ENCODE results near the gene KCNJ8. TPM values are rescaled to one million over a fixed set of nuclear protein-coding genes. Genes with fewer than 3 reads are reported as not detected.

KCNJ8 gene
- total RNA-seq (not detected), polyA plus RNA-seq (not detected), total RNA-seq (not detected)

DNA sequence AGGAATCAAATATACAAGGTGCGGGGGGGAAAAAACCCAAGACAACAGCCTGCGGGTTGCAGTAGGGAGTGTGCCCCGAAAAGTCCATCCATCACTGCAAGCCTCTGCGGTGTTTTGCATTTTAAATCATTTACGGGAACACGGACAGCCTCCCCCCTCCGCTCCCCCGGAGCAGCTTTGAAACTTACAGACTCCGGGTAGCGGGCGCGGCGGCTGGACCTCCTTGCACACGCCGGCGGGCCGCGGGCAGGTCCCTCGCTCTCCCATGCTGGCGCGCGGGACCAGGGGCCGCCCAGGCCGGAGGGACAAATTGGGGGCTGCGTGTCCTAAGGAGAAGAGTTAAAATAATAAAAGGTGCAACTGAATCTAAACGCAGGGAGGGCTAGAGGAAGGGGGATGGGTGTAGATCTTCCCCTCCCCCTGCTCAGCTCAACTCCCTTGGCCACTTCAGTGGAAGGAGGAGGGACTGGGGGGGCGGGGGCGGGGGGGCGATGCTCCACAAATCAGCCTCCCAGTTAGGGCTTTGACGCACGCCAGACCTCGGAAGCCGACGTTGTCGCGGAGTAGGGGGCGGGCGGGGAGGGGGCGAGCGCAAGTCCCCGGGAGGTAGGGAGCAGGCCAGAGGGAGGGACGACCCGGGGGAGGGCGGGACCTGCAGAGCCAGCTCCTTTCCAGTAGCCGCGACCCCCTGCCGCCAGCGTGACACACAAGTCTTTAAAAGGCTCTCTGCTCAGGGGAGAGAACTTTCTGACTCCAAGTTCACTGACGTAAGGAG, at the start of gene KCNJ8:
Gene KCNJ8, minus strand, starts transcription at position 349 of the 775 bp plus-strand sequence. CDS start 1,090 bp downstream, outside the sequence.
- H3K27me3 Mint-ChIP-seq = peaks cover 51 to 73% (median 58%) of the 10 kb centered on the region in 5 donors
- no peaks in the 10 kb centered on the region for H3K9me3 Mint-ChIP-seq
- no peak for DNase-seq
- peaks cover 0 to 23% (median 18%) of the 10 kb centered on the region in 7 donors for H3K4me1 Mint-ChIP-seq
- peak within 1 kb of the TSS in 9 of 10 donors; percentile 34 to 82 (median 69) for H3K4me3 Mint-ChIP-seq
- peaks cover 0 to 13% of the 10 kb centered on the region in 2 donors for H3K27me3 ChIP-seq (ENCODE audit: control insufficient read depth in 2 of 2, insufficient read depth in 2 of 2, low read length in 2 of 2)
- intact Hi-C loops (cut with micrococcal nuclease) = no loop called here
- ChIA-PET POLR2A (no interaction called here), CTCF (no interaction called here)
- no peaks in the 10 kb centered on the region for H3K9me3 ChIP-seq (ENCODE audit: control insufficient read depth in 2 of 3, low read length in 3 of 3)
- H3K27ac ChIP-seq (ENCODE audit: low read depth, low read length) = no peak within 1 kb of the TSS
- no peaks in the 10 kb centered on the region for H3K4me1 ChIP-seq (ENCODE audit: control insufficient read depth in 2 of 2, insufficient read depth in 2 of 2, low read length in 2 of 2)
- no peak within 1 kb of the TSS for H3K27ac Mint-ChIP-seq
- H3K36me3 Mint-ChIP-seq = peaks cover 0 to 2% (median 0%) of the 10 kb centered on the region in 5 donors
- H3K36me3 ChIP-seq (ENCODE audit: control insufficient read depth in 2 of 3, insufficient read depth in 3 of 3, low read length in 3 of 3) = no peaks in the 10 kb centered on the region
- H3K4me3 ChIP-seq (ENCODE audit: low read length) = no peak within 1 kb of the TSS
- ATAC-seq = peak; percentile 37

DNA sequence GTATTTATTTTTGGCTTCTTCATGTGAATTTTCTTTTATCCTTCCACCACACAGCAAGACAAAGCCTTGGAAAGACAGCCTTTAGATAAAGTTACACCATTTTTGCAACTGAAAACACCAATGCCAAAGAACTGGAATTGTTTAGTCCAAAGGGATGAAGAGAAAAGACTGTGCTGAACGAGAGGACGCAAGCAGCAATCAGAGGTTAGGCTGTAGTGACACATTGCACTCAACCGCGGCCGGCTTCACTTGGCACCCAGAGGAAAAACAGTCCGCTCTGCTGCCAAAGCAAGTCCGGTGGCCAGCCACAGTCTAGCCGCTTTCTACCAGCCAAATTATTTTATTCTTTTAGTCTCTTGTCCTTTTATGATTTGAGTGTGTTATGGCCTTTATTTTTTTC, 49.1 kb upstream of the KCNJ8 start:
- Histone ChIP-seq H3K4me3 (ENCODE audit: low read length) (no peak overlapping the region), H3K27ac (ENCODE audit: low read depth, low read length) (no peak overlapping the region), H3K27me3 (ENCODE audit: control insufficient read depth in 2 of 2, insufficient read depth in 2 of 2, low read length in 2 of 2) (no peaks in the 10 kb centered on the region), H3K4me1 (ENCODE audit: control insufficient read depth in 2 of 2, insufficient read depth in 2 of 2, low read length in 2 of 2) (no peaks in the 10 kb centered on the region), H3K36me3 (ENCODE audit: control insufficient read depth in 2 of 3, insufficient read depth in 3 of 3, low read length in 3 of 3) (no peaks in the 10 kb centered on the region), H3K9me3 (ENCODE audit: control insufficient read depth in 2 of 3, low read length in 3 of 3) (no peaks in the 10 kb centered on the region)
- ChIA-PET CTCF (no interaction called here), POLR2A (no interaction called here)
- intact Hi-C loops (cut with micrococcal nuclease) = no loop called here
- H3K36me3 Mint-ChIP-seq = no peaks in the 10 kb centered on the region
- no peak for DNase-seq
- H3K4me1 Mint-ChIP-seq = peaks cover 0 to 2% (median 0%) of the 10 kb centered on the region in 7 donors
- no peak overlapping the region for H3K4me3 Mint-ChIP-seq
- peaks cover 0 to 33% (median 18%) of the 10 kb centered on the region in 5 donors for H3K27me3 Mint-ChIP-seq
- H3K9me3 Mint-ChIP-seq = no peaks in the 10 kb centered on the region
- no peak overlapping the region for H3K27ac Mint-ChIP-seq
- no peak for ATAC-seq

DNA sequence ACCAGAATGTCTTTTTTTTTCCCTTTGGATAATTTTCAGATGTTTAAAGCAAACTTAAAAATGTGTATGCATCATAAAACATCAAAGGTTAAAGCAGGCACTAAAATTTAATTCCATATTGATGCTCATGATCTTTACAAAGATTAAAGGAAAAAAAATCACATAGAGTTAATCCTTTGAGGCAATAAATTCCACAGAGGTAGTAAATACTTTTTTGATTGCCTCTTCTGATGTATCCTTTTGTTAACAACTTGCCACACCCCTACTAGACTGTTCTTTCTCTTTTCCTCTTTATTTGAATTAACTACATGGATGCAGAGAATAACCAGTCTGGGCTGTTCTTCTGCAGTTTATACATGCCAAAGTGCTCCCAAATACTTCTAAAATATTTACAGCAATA, 45.2 kb upstream of the KCNJ8 start:
- Mint-ChIP-seq H3K27ac (no peak overlapping the region), H3K4me3 (no peak overlapping the region), H3K9me3 (peaks cover 0 to 2% (median 0%) of the 10 kb centered on the region in 11 donors), H3K4me1 (peaks cover 0 to 2% (median 0%) of the 10 kb centered on the region in 7 donors), H3K27me3 (peaks cover 0 to 21% (median 15%) of the 10 kb centered on the region in 5 donors), H3K36me3 (no peaks in the 10 kb centered on the region)
- ChIA-PET POLR2A (interaction anchor here (0.6 kb wide), 1 partner anchor 11 kb away, joined by 3 read pairs; no protein-coding TSS in a partner anchor), CTCF (no interaction called here)
- intact Hi-C loops (cut with micrococcal nuclease) = no loop called here
- no peak for DNase-seq
- H3K9me3 ChIP-seq (ENCODE audit: control insufficient read depth in 2 of 3, low read length in 3 of 3) = no peaks in the 10 kb centered on the region
- no peaks in the 10 kb centered on the region for H3K36me3 ChIP-seq (ENCODE audit: control insufficient read depth in 2 of 3, insufficient read depth in 3 of 3, low read length in 3 of 3)
- no peak for ATAC-seq
- no peak overlapping the region for H3K27ac ChIP-seq (ENCODE audit: low read depth, low read length)
- no peaks in the 10 kb centered on the region for H3K27me3 ChIP-seq (ENCODE audit: control insufficient read depth in 2 of 2, insufficient read depth in 2 of 2, low read length in 2 of 2)
- H3K4me3 ChIP-seq (ENCODE audit: low read length) = no peak overlapping the region
- H3K4me1 ChIP-seq (ENCODE audit: control insufficient read depth in 2 of 2, insufficient read depth in 2 of 2, low read length in 2 of 2) = no peaks in the 10 kb centered on the region

DNA sequence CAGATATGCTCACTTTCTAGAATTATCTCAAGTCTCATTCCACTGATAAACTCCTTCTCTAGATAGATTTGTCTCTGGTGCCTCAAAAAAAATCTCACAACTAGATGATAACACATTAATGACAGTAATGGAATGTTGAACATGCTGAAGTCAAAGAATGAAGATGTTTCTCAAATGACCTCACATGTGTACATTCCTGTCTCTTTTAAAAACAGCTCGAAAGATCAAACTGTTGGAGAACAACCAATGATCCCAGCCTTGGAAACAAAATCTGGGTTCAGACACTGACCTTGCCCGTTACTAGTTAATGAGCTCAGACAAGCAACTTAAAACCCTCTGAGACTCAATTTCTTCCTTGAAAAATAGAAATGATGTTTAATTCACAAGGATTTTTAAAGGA, 44.7 kb upstream of the KCNJ8 start:
- ATAC-seq = no peak
- ChIA-PET CTCF (no interaction called here), POLR2A (no interaction called here)
- no peaks in the 10 kb centered on the region for H3K9me3 ChIP-seq (ENCODE audit: control insufficient read depth in 2 of 3, low read length in 3 of 3)
- intact Hi-C loops (cut with micrococcal nuclease) = no loop called here
- H3K27me3 ChIP-seq (ENCODE audit: control insufficient read depth in 2 of 2, insufficient read depth in 2 of 2, low read length in 2 of 2) = no peaks in the 10 kb centered on the region
- H3K27me3 Mint-ChIP-seq = peaks cover 0 to 17% (median 10%) of the 10 kb centered on the region in 5 donors
- H3K9me3 Mint-ChIP-seq = peaks cover 0 to 2% (median 0%) of the 10 kb centered on the region in 11 donors
- H3K36me3 Mint-ChIP-seq = no peaks in the 10 kb centered on the region
- no peak overlapping the region for H3K4me3 ChIP-seq (ENCODE audit: low read length)
- no peak overlapping the region for H3K27ac ChIP-seq (ENCODE audit: low read depth, low read length)
- peaks cover 0 to 2% (median 0%) of the 10 kb centered on the region in 7 donors for H3K4me1 Mint-ChIP-seq
- no peaks in the 10 kb centered on the region for H3K4me1 ChIP-seq (ENCODE audit: control insufficient read depth in 2 of 2, insufficient read depth in 2 of 2, low read length in 2 of 2)
- H3K4me3 Mint-ChIP-seq = no peak overlapping the region
- no peak overlapping the region for H3K27ac Mint-ChIP-seq
- DNase-seq = no peak
- H3K36me3 ChIP-seq (ENCODE audit: control insufficient read depth in 2 of 3, insufficient read depth in 3 of 3, low read length in 3 of 3) = no peaks in the 10 kb centered on the region

DNA sequence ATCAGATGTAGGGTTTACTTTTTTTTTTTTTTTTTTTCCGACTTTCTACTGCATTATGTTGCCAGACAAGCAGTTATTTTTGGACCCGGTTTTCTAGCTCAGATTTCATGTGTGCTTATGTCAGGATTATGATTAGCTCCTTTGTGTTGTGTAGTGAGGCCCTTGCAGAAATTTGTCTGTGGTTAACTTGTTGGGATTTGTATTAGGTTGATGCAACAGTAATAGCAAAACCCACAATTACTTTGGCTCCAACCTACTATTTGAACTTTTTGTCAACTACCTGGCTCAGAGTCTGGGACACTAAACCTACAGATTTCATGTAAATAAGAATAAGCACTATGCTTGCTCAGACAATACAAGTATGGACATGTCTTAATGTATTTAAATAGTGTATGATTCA, 44.1 kb upstream of the KCNJ8 start:
- Mint-ChIP-seq H3K9me3 (peaks cover 0 to 2% (median 0%) of the 10 kb centered on the region in 11 donors), H3K4me1 (peaks cover 0 to 2% (median 0%) of the 10 kb centered on the region in 7 donors), H3K36me3 (no peaks in the 10 kb centered on the region), H3K27me3 (peaks cover 0 to 13% (median 10%) of the 10 kb centered on the region in 5 donors), H3K4me3 (no peak overlapping the region), H3K27ac (no peak overlapping the region)
- H3K4me3 ChIP-seq (ENCODE audit: low read length) = no peak overlapping the region
- H3K36me3 ChIP-seq (ENCODE audit: control insufficient read depth in 2 of 3, insufficient read depth in 3 of 3, low read length in 3 of 3) = no peaks in the 10 kb centered on the region
- intact Hi-C loops (cut with micrococcal nuclease) = no loop called here
- ATAC-seq = no peak
- no peaks in the 10 kb centered on the region for H3K4me1 ChIP-seq (ENCODE audit: control insufficient read depth in 2 of 2, insufficient read depth in 2 of 2, low read length in 2 of 2)
- no peaks in the 10 kb centered on the region for H3K27me3 ChIP-seq (ENCODE audit: control insufficient read depth in 2 of 2, insufficient read depth in 2 of 2, low read length in 2 of 2)
- DNase-seq = no peak
- ChIA-PET POLR2A (no interaction called here), CTCF (no interaction called here)
- no peak overlapping the region for H3K27ac ChIP-seq (ENCODE audit: low read depth, low read length)
- H3K9me3 ChIP-seq (ENCODE audit: control insufficient read depth in 2 of 3, low read length in 3 of 3) = no peaks in the 10 kb centered on the region

DNA sequence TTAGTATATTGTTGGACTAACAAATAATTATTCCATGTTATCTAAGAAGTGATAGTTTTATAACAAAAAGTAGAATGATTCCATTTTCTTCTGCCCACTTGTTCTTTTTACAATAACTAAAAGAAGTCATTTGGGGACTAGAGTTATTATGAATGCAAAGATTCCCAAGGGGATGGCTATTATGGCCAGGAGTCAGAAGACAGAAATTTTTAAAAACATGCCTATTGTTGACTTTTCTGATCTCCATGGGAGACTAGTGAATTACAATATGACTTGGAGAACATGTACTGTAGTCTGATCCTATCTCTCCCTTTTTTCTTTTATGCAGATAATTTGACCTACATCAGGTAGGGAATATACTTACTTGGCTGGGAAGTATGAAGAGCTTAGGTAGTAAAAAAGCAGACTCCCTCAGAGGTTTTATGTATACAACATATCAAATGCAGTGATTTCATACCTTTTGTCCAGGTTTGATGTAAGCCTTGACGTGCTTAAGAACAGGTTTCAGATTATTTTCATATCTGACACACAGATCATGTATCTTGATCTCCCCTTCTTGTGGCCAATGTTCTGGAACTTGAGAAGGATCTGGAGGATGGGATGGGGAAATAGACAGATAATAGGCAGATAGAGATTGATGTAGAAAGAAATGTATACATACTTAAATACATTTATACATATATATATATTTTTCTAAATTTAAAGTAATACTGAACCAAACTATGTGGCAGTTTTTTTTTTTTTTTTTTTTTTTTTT, 41.0 kb upstream of the KCNJ8 start:
- Mint-ChIP-seq H3K4me3 (no peak overlapping the region), H3K4me1 (no peaks in the 10 kb centered on the region), H3K27me3 (peaks cover 0 to 11% (median 6%) of the 10 kb centered on the region in 5 donors), H3K9me3 (peaks cover 0 to 8% (median 0%) of the 10 kb centered on the region in 11 donors), H3K27ac (no peak overlapping the region), H3K36me3 (no peaks in the 10 kb centered on the region)
- Histone ChIP-seq H3K4me3 (ENCODE audit: low read length) (no peak overlapping the region), H3K27ac (ENCODE audit: low read depth, low read length) (no peak overlapping the region), H3K9me3 (ENCODE audit: control insufficient read depth in 2 of 3, low read length in 3 of 3) (no peaks in the 10 kb centered on the region), H3K27me3 (ENCODE audit: control insufficient read depth in 2 of 2, insufficient read depth in 2 of 2, low read length in 2 of 2) (no peaks in the 10 kb centered on the region), H3K36me3 (ENCODE audit: control insufficient read depth in 2 of 3, insufficient read depth in 3 of 3, low read length in 3 of 3) (no peaks in the 10 kb centered on the region), H3K4me1 (ENCODE audit: control insufficient read depth in 2 of 2, insufficient read depth in 2 of 2, low read length in 2 of 2) (no peaks in the 10 kb centered on the region)
- intact Hi-C loops (cut with micrococcal nuclease) = no loop called here
- ATAC-seq (no peak), DNase-seq (no peak)
- ChIA-PET POLR2A (no interaction called here), CTCF (no interaction called here)

Data from naive thymus-derived CD4-positive, alpha-beta T cell (primary cell).